ENCODE data around the gene SLITRK3.

GRCh38 chr3:165204445-165204844 lies 8.3 kb upstream of the SLITRK3 start:
- TF ChIP-seq KDM5A (IDR thresholded peaks at IDR 0.05; ENCODE audit: borderline replicate concordance, low read length): no peak
- TF ChIP-seq RNF219 (CRISPR knock-in tag; IDR thresholded peaks at IDR 0.05): no peak
- TF ChIP-seq ATF1 (CRISPR knock-in tag; IDR thresholded peaks at IDR 0.05): no peak
- TF ChIP-seq THRA (CRISPR knock-in tag; IDR thresholded peaks at IDR 0.05; ENCODE audit: borderline replicate concordance): no peak
- no peak for TF ChIP-seq CTCF (CRISPR knock-in tag; IDR thresholded peaks at IDR 0.05)
- TF ChIP-seq GABPA (IDR thresholded peaks at IDR 0.05; ENCODE audit: low read depth, low read length): no peak
- no peak for TF ChIP-seq GABPA (CRISPR knock-in tag; IDR thresholded peaks at IDR 0.05; ENCODE audit: low read depth)
- TF ChIP-seq ZKSCAN5 (CRISPR knock-in tag; IDR thresholded peaks at IDR 0.05): no peak
- no peak for TF ChIP-seq GLMP (CRISPR knock-in tag; IDR thresholded peaks at IDR 0.05; ENCODE audit: borderline replicate concordance)
- TF ChIP-seq E2F5 (CRISPR knock-in tag; conservative IDR thresholded peaks at IDR 0.05): no peak

Data from HepG2 (cell line).